HG03442 (cell line): Measurements from ENCODE around the gene UGGT2.
"Not testable (repeated sequence)": the region's sequence is repeated elsewhere in the genome, so short reads cannot be mapped to it uniquely, and the experiment has no call there.

Experiments
- ATAC-seq: cut with Tn5 transposase; IDR thresholded peaks from one replicate; pipeline ENCODE4 v1.9.1; 2021; ENCODE audit warnings: mild to moderate bottlenecking, moderate library complexity; ENCODE audit not compliant: unreplicated experiment

Gene UGGT2

DNA sequence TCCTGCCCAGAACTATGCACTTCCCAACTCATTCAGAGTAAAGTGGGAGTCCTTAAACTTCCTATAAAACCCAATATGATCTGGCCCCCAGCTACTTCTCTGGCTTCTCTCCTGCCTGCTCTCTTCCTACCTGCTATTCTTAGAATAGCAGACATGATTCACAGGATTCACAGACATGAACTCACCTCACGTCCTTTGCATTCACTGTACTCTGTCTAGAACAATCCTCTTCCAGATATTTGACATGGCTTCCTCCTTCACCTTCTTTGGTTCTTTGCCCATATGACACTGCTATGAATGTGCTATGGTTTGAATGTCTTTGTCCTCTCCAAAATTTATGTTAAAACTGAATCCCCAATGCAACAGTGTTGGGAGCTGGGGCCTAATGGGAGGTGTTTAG, 154.9 kb downstream of the UGGT2 start:
- no peak for ATAC-seq

DNA sequence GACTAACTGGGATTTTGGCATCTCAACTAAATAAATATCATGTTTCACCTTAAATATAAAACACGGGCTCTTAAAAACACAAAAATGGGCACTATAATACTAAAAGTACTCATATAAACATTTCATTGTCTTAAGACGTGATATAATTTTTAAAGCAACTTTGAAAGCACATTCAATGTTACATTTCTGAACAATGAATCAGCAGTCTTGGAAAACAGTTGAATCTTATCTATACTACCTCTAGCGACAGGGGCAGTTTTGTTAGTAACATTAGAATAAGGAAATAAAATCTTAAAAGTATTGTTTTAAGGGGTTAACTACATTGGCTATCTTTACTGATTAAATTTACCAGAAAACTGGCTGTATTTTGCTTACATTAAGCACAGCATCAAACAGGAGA, 156.9 kb downstream of the UGGT2 start:
- ATAC-seq: no peak

DNA sequence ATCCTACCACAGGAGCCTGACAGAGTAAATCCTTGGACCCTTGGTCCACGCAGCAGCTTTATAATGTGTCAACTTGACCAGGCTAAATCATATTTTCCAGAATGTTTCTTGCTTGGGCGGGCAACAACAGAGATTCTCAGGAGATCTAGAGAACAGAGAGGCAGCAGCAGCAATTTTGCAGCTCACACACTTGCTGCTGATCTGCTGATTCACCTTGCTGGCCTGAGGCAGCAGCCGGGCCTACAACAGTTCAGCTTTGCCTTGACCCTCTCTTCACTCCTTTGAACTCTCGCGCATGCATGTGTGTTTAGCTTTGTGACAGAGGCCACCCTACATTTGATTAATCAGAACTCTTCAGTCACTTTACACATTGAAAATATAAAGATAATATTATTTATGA, 159.3 kb downstream of the UGGT2 start:
- no peak for ATAC-seq

- ATAC-seq: no peak
These were observed 171.1 kb downstream of the UGGT2 start for GRCh38 chr13:95882121-95882520.

DNA sequence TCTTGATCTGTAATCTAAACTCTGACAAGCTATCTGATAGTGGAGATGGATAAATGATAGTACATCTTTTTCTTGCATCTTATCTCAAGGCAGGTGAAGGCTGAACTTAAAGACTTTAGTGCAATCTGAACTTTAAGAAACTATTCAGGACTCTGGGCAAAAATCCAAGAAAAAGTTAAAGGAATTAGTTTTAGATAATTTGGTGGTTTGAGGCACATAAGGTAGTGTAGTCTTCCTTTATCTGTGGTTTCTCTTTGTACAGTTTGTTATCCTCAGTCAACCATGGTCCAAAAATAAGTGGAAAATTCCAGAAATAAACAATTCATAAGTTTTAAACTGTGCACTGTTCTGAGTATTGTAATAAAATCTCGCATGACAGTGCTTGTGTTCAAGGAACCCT, 172.9 kb downstream of the UGGT2 start:
- ATAC-seq: no peak

DNA sequence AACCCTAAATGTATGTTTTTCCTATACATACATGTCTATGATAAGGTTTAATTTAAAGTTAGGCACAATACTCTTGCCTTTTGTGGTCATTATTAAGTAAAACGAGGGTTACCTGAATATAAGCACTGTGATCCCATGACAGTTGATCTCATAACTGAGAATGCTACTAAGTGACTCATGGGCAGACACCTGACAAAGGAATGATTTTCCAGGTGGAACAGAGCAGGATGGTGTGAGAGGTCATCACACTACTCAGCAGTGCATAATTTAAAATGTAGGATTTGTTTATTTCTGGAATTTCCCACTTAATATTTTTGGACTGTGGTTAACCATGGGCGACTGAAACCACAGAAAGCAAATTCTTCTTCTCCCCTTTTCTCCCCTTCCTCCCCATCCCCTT, 178.9 kb downstream of the UGGT2 start:
- ATAC-seq: no peak

- no peak for ATAC-seq
These were observed 182.8 kb downstream of the UGGT2 start for GRCh38 chr13:95870421-95870820.

DNA sequence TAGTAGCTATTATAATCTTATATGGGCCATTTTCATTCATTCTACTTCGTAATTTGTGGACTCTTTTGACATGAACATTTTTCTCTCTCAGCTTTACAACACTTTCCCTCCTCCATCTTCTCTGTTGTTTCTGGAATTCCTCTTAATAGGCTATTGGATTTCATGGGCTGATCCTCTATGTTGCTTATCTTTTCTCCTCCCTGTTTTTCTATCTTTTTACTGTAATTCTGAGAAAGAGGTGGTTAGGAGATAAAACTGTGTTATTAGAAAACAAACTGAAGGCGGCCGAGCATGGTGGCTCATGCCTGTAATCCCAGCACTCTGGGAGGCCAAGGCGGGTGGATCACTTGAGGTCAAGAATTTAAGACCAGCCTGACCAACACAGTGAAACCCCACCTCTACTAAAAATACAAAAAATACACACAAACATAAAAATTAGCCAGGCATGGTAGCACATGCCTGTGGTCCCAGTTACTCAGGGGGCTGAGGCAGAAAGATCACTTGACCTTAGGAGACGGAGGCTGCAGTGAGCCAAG, 188.1 kb downstream of the UGGT2 start:
- ATAC-seq: no peak

- ATAC-seq: no peak
These were observed 190.8 kb downstream of the UGGT2 start for GRCh38 chr13:95862408-95862807.

DNA sequence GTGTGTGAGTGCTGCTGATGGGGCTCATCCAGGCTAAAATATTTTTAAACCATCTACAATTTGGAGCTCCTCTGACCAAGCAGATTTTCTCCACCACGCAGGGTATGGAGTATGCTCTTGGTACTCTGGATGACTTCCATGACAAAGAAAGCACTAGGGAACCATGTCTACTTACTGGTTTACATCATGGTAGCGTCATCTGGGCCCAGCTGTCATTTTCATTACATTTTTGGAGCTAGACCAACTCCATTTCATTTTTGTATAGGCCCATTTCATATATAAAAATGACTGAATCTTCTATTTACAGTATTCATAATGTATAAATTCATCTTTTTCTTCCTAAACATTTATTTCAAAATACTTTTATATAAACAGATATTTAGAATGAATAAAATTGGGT, 191.9 kb downstream of the UGGT2 start:
- no peak for ATAC-seq

DNA sequence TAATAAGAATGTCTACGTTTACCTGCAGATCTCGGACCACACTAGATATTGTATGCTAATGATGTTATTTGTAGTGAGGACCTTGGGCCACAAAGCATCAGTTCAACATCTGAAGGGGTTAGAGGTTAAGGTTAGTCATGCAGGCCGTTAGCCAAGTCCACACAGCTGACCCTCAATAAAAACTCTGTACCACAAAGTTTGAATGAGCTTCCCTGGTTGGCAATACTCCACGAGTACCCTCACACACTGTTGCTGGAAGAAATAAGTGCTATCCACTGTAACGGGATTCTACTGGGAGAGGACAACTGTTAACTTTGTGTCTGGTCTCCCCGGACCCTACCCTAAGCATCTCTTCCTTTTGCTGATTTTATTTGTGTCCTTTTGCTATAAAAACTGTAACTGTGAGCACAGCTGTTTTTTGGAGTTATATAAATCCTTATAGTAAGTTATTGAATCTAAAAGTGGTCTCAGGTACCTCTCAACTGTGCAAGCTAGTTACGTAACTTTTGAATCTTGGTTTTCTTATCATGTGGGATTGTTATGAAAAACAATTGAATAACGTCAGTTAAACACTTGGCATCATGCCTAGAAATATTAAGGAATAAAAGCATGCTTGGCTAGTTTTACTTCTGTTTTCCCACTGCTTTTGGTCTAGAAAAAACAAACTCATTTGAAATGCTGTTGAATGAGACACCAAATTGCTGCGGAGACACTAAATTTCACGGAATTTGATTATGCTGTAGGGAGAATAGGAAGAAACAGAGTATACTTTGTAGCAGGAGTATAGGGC, 194.7 kb downstream of the UGGT2 start:
- ATAC-seq: no peak

GRCh38 chr13:95845656-95846055, 207.5 kb downstream of the UGGT2 start:
- not testable (repeated sequence) for ATAC-seq

- ATAC-seq: no peak
These were observed 210.3 kb downstream of the UGGT2 start for GRCh38 chr13:95842898-95843297.

- no peak for ATAC-seq
These were observed 211.3 kb downstream of the UGGT2 start for GRCh38 chr13:95841894-95842293.

DNA sequence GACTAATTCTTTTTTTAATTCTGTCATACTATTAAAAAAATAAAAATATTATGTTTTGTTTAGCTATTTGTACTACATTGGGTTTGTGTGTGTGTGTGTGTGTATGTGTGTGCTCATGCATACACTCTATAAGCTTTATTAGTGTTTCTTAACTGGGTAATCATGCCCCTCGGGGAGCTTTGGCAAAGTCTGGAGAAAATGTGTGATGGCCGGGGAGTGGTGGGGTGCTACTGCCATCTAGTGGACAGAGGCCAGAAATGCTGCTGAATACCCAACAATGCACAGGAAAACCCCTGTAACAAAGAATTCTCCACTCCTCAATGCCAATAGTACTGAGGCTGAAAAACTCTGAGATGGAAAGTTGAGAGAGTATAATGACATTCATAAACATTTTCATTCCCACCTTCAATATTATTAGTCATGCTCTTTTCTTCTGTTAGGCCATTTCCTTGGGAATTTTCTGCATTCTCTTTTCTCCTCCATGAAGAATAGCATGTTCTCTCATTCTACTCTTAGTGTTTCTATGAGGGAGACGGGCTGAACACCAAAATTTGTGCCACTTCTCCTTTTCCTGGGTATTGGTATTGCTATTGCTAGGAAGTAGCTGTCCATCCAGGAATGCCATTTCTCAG, 219.0 kb downstream of the UGGT2 start:
- ATAC-seq: peak; percentile 86

GRCh38 chr13:95833719-95834118, 219.5 kb downstream of the UGGT2 start:
- ATAC-seq: no peak

GRCh38 chr13:95833126-95833525, 220.1 kb downstream of the UGGT2 start:
- no peak for ATAC-seq

DNA sequence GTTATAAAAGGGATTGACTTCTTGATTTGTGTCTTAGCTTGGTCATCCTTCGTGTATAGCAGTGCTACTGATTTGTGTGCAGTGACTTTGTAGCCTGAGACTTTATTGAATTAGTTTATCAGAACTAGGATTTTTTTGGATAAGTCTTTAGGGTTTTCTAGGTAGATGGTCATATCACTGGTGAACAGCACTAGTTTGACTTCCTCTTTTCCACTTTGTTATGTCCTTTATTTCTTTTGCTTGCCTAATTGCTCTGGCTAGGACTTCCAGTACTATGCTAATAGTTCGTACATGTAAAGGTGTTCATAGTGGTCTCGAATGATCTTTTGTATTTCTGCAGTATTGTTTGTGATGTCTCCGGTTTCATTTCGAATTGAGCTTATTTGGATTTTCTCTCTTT, 230.9 kb downstream of the UGGT2 start:
- no peak for ATAC-seq

DNA sequence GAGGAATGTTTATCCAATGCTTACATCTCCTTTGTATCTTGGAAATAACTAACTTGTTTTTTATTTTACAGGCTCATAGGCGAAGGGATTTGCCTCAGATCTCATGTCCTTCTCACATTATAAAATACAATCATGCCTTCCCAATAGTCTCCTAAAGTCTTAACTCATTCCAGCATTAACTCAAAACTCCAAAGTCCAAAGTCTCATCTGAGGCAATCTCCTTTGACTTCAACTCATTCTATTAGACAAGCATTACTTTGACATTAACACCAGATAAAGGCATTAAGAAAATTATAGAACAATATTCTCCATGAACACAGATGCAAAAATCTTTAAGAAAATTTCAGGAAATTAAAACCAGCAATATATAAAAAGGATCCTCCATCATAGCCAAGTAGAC, 238.7 kb downstream of the UGGT2 start:
- no peak for ATAC-seq

GRCh38 chr13:95813139-95813538, 240.1 kb downstream of the UGGT2 start:
- no peak for ATAC-seq

DNA sequence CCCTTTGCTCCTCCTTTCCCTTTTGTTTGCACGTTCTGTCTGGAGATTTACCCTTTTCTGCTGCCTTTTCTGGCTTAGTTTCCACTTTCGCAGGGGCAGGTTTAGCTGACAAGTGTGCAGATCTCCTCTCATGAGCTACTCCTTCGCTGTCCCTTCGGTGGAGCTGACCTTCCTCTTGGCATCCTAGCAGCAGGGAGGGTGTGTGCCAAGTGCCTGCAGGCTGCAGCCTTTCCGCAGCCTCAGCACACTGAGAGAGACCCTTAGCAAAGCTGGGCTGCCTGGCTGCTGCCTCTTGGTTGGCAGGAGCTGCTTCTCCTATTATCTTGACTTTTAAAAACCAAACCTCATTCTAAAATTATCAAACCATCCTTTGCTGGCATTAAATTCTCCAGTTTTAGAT, 243.8 kb downstream of the UGGT2 start:
- ATAC-seq: no peak

- no peak for ATAC-seq
These were observed 247.3 kb downstream of the UGGT2 start for GRCh38 chr13:95805921-95806320.
